HL-60 (cell line): ENCODE results near the gene TMPRSS15.

ENCODE experiments used
- CTCF ChIP-seq: IDR thresholded peaks from one replicate; pipeline ENCODE4 v1.5.1; 2011; ENCODE audit warnings: low read length, control low read depth, inconsistent platforms; ENCODE audit not compliant: insufficient read depth
- GABPA ChIP-seq: IDR thresholded peaks from 2 replicates; pipeline ENCODE4 v1.6.1; 2012; ENCODE audit warnings: low read depth
- POLR2AphosphoS5 ChIP-seq: IDR thresholded peaks from 2 replicates; pipeline ENCODE4 v1.6.1; 2012; ENCODE audit warnings: low read depth
- REST ChIP-seq: IDR thresholded peaks from 2 replicates; pipeline ENCODE4 v1.6.1; 2012; ENCODE audit warnings: low read depth; ENCODE audit not compliant: insufficient replicate concordance
- SPI1 ChIP-seq: IDR thresholded peaks from 2 replicates; pipeline ENCODE4 v1.6.1; 2012; ENCODE audit warnings: low read depth, mild to moderate bottlenecking, borderline replicate concordance

DNA sequence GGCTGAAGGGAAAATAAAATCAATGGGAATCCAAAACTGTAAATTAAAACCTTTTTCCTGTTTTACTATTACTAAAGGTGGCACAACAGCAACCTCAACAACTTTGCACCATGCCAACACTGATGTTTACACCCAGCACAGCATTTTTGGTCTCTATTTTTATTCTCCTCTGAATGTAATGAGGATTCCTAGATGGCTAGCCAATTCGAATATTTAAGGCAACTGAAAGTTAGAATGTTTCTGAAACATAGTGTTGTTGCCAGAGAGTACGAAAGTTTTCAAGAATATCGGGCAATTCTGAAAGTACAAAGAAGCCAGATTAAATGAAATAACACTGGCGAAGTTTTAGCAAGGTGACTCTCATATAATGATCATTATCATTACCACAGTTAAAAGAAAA lies 118.2 kb downstream of the TMPRSS15 start:
- TF ChIP-seq SPI1 (no peak), CTCF (no peak), REST (no peak), POLR2AphosphoS5 (no peak), GABPA (no peak)
